ENCODE measurements around the gene CFAP126.
"Not testable (repeated sequence)": the region's sequence is repeated elsewhere in the genome, so short reads cannot be mapped to it uniquely, and the experiment has no call there.

CFAP126 gene

GRCh38 chr1:161367684-161368400 lies at the start of gene CFAP126:
CFAP126 (minus strand) TSS chr1:161367876; CDS start chr1:161367868, 8 bp downstream.
- DNase-seq, result peak; percentile 54 to 57

- DNase-seq, result not testable (repeated sequence)
These were observed 45.4 kb upstream of the CFAP126 start for GRCh38 chr1:161413050-161413449.

GRCh38 chr1:161410636-161410970 lies 42.9 kb upstream of the CFAP126 start:
- DNase-seq, result not testable (repeated sequence)

GRCh38 chr1:161409848-161410635 lies 42.4 kb upstream of the CFAP126 start:
- not testable (repeated sequence) for DNase-seq

GRCh38 chr1:161408429-161409052 lies 40.9 kb upstream of the CFAP126 start:
- DNase-seq, result no peak

- no peak for DNase-seq
These were observed 39.8 kb upstream of the CFAP126 start for GRCh38 chr1:161407451-161407985.

GRCh38 chr1:161406551-161406950 lies 38.9 kb upstream of the CFAP126 start:
- not testable (repeated sequence) for DNase-seq

GRCh38 chr1:161404051-161404597 lies 36.4 kb upstream of the CFAP126 start:
- no peak for DNase-seq

- DNase-seq, result no peak
These were observed 34.8 kb upstream of the CFAP126 start for GRCh38 chr1:161402446-161402845.

- DNase-seq, result peak; percentile 86 to 98
These were observed 31.8 kb upstream of the CFAP126 start for GRCh38 chr1:161399257-161399998.

GRCh38 chr1:161398900-161399256 lies 31.2 kb upstream of the CFAP126 start:
- DNase-seq, result no peak

GRCh38 chr1:161397038-161397437 lies 29.4 kb upstream of the CFAP126 start:
- DNase-seq, result not testable (repeated sequence)

GRCh38 chr1:161393151-161393550 lies 25.5 kb upstream of the CFAP126 start:
- peak; percentile 60 to 63 for DNase-seq

- DNase-seq, result no peak
These were observed 23.9 kb upstream of the CFAP126 start for GRCh38 chr1:161391611-161392010.

GRCh38 chr1:161391136-161391535 lies 23.5 kb upstream of the CFAP126 start:
- not testable (repeated sequence) for DNase-seq

- DNase-seq, result no peak
These were observed 22.8 kb upstream of the CFAP126 start for GRCh38 chr1:161390559-161390858.

GRCh38 chr1:161389691-161390558 lies 22.2 kb upstream of the CFAP126 start:
- DNase-seq, result peak; percentile 97 to 98

- DNase-seq, result not testable (repeated sequence)
These were observed 21.5 kb upstream of the CFAP126 start for GRCh38 chr1:161389158-161389557.

- DNase-seq, result no peak
These were observed 21.0 kb upstream of the CFAP126 start for GRCh38 chr1:161388639-161389038.

GRCh38 chr1:161382214-161383019 lies 14.7 kb upstream of the CFAP126 start:
- peak; percentile 52 to 79 for DNase-seq

GRCh38 chr1:161381707-161382106 lies 14.0 kb upstream of the CFAP126 start:
- no peak for DNase-seq
